SK-N-SH treated with all-trans-retinoic acid at 6 μM for 48 hours (cell line): ENCODE measurements around the gene FCGBP.

Experiments used
- ATAC-seq: fragments of 200-7000 bp; cut with Tn5 transposase; 3 replicates; pipeline ENCODE4 v1.9.1; 2020; ENCODE audit warnings: mild to moderate bottlenecking, moderate library complexity
- ARNTL ChIP-seq: fragments of 450-650 bp; formaldehyde crosslinking; IDR thresholded peaks from 2 replicates; pipeline ENCODE4 v1.5.0; 2020; ENCODE audit warnings: low read depth, mild to moderate bottlenecking, moderate library complexity, borderline replicate concordance
- BACH2 ChIP-seq: fragments of 250-450 bp; sonication (Bioruptor Pico); IDR thresholded peaks from 2 replicates; pipeline ENCODE4 v1.9.0; 2021; ENCODE audit warnings: mild to moderate bottlenecking, borderline replicate concordance
- CSDC2 ChIP-seq: fragments of 250-450 bp; sonication (Bioruptor Pico); IDR thresholded peaks from 2 replicates; pipeline ENCODE4 v1.5.0; 2020; ENCODE audit warnings: mild to moderate bottlenecking, moderate library complexity
- GLIS3 ChIP-seq: fragments of 250-450 bp; sonication (Bioruptor Pico); IDR thresholded peaks from 2 replicates; pipeline ENCODE4 v1.5.0; 2020; ENCODE audit warnings: mild to moderate bottlenecking, moderate library complexity
- ISL1 ChIP-seq: fragments of 250-450 bp; sonication (Bioruptor Pico); IDR thresholded peaks from 2 replicates; pipeline ENCODE4 v2.1.2; 2022; ENCODE audit warnings: mild to moderate bottlenecking, moderate library complexity
- OSR1 ChIP-seq: fragments of 250-450 bp; sonication (Bioruptor Pico); IDR thresholded peaks from 2 replicates; pipeline ENCODE4 v1.8.0; 2022; ENCODE audit warnings: moderate library complexity, mild to moderate bottlenecking, inconsistent platforms
- PPARA ChIP-seq: fragments of 250-450 bp; sonication (Bioruptor Pico); IDR thresholded peaks from 2 replicates; pipeline ENCODE4 v1.5.0; 2020; ENCODE audit warnings: mild to moderate bottlenecking, borderline replicate concordance
- RARB ChIP-seq: fragments of 250-450 bp; sonication (Bioruptor Pico); IDR thresholded peaks from 2 replicates; pipeline ENCODE4 v1.8.0; 2021; ENCODE audit warnings: mild to moderate bottlenecking, moderate library complexity
- TCF4 ChIP-seq: fragments of 250-450 bp; sonication (Bioruptor Pico); IDR thresholded peaks from 2 replicates; pipeline ENCODE4 v1.8.0; 2021; ENCODE audit warnings: mild to moderate bottlenecking, moderate library complexity, borderline replicate concordance
- TOX ChIP-seq: fragments of 250-450 bp; sonication (Bioruptor Pico); IDR thresholded peaks from 2 replicates; pipeline ENCODE4 v1.8.0; 2021; ENCODE audit warnings: mild to moderate bottlenecking, moderate library complexity, borderline replicate concordance
- ZC3H10 ChIP-seq: fragments of 250-450 bp; sonication (Bioruptor Pico); IDR thresholded peaks from 2 replicates; pipeline ENCODE4 v1.5.1; 2021; ENCODE audit warnings: mild to moderate bottlenecking, moderate library complexity
- ZFP3 ChIP-seq: fragments of 250-450 bp; sonication (Bioruptor Pico); IDR thresholded peaks from 2 replicates; pipeline ENCODE4 v1.5.0; 2020; ENCODE audit warnings: mild to moderate bottlenecking, moderate library complexity
- ZFP30 ChIP-seq: fragments of 450-650 bp; formaldehyde crosslinking; IDR thresholded peaks from 2 replicates; pipeline ENCODE4 v1.5.0; 2022; ENCODE audit warnings: mild to moderate bottlenecking, moderate library complexity
- ZNF565 ChIP-seq: fragments of 450-650 bp; formaldehyde crosslinking; conservative IDR thresholded peaks from 2 replicates; pipeline ENCODE4 v1.5.0; 2020; ENCODE audit warnings: low read depth, mild to moderate bottlenecking, moderate library complexity
- ZNF8 ChIP-seq: fragments of 450-650 bp; formaldehyde crosslinking; IDR thresholded peaks from 2 replicates; pipeline ENCODE4 v1.5.0; 2020; ENCODE audit warnings: mild to moderate bottlenecking, moderate library complexity
- TF ChIP-seq, protein P1 (sequence below): fragments of 250-450 bp; sonication (Bioruptor Pico); IDR thresholded peaks from 2 replicates; pipeline ENCODE4 v1.5.0; 2020; ENCODE audit warnings: mild to moderate bottlenecking, moderate library complexity
- TF ChIP-seq, protein P2 (sequence below): fragments of 250-450 bp; sonication (Bioruptor Pico); IDR thresholded peaks from 2 replicates; pipeline ENCODE4 v1.8.0; 2021; ENCODE audit warnings: low read depth, mild to moderate bottlenecking, moderate library complexity, borderline replicate concordance
- TF ChIP-seq, protein P3 (sequence below): fragments of 250-450 bp; sonication (Bioruptor Pico); IDR thresholded peaks from 2 replicates; pipeline ENCODE4 v1.8.0; 2020; ENCODE audit warnings: mild to moderate bottlenecking, moderate library complexity, borderline replicate concordance
- TF ChIP-seq, protein P4 (sequence below): fragments of 250-450 bp; sonication (Bioruptor Pico); IDR thresholded peaks from 2 replicates; pipeline ENCODE4 v1.5.1; 2020; ENCODE audit warnings: low read depth, mild to moderate bottlenecking, moderate library complexity
- TF ChIP-seq, protein P5 (sequence below): fragments of 250-450 bp; sonication (Bioruptor Pico); IDR thresholded peaks from 2 replicates; pipeline ENCODE4 v1.5.1; 2021; ENCODE audit warnings: mild to moderate bottlenecking, moderate library complexity

FCGBP gene

DNA sequence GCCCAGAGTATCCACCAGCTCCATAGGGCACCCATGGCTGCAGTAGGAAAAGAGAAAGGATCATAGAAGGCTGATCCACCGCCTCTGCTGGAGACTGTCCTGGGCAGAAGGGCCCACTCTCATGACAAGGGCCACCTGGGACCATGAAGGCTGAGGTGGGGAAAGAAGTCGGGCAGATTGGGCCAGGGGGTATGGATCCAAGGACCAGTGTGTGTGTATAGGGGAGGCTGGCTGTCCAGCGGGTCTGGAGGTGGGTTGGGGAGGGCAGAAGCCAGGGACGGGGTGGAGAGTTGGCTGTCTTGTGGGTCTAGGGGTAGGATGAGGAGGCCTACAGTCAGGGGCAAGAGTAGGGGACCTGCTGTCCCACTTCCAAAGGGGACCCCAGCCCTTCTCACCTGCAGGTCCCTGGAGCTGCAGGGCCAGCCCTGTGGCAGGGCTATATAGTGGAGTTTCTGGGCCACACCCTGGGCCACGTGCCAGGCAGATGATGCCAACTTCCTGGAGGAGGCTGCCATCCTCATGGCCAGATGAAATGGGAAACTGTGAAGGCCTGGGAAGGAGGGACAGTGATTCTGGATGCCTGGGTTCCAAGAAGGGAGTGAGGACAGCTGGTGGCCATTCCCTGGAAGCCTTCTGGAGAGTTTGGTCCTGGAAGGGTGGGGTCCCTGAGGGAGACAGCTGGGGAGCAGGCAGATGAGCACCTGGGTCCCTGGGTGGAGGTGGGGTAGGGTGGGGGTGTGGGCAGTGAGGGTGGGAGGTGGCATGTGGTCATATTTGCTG lies at the start of gene FCGBP:
Gene FCGBP (minus strand): TSS at position 51 of the 780 bp plus-strand sequence.
- TF ChIP-seq ZNF565 (no peak), ISL1 (CRISPR knock-in tag) (no peak), TOX (CRISPR knock-in tag) (no peak), BACH2 (CRISPR knock-in tag) (no peak), ZFP30 (CRISPR knock-in tag) (no peak), CSDC2 (CRISPR knock-in tag) (no peak), ARNTL (CRISPR knock-in tag) (no peak), ZFP3 (no peak), RARB (CRISPR knock-in tag) (no peak), OSR1 (no peak), PPARA (CRISPR knock-in tag) (no peak)
- TF ChIP-seq, protein P1, sequence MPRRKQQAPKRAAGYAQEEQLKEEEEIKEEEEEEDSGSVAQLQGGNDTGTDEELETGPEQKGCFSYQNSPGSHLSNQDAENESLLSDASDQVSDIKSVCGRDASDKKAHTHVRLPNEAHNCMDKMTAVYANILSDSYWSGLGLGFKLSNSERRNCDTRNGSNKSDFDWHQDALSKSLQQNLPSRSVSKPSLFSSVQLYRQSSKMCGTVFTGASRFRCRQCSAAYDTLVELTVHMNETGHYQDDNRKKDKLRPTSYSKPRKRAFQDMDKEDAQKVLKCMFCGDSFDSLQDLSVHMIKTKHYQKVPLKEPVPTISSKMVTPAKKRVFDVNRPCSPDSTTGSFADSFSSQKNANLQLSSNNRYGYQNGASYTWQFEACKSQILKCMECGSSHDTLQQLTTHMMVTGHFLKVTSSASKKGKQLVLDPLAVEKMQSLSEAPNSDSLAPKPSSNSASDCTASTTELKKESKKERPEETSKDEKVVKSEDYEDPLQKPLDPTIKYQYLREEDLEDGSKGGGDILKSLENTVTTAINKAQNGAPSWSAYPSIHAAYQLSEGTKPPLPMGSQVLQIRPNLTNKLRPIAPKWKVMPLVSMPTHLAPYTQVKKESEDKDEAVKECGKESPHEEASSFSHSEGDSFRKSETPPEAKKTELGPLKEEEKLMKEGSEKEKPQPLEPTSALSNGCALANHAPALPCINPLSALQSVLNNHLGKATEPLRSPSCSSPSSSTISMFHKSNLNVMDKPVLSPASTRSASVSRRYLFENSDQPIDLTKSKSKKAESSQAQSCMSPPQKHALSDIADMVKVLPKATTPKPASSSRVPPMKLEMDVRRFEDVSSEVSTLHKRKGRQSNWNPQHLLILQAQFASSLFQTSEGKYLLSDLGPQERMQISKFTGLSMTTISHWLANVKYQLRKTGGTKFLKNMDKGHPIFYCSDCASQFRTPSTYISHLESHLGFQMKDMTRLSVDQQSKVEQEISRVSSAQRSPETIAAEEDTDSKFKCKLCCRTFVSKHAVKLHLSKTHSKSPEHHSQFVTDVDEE (CRISPR knock-in tag): no peak
- TF ChIP-seq, protein P2, sequence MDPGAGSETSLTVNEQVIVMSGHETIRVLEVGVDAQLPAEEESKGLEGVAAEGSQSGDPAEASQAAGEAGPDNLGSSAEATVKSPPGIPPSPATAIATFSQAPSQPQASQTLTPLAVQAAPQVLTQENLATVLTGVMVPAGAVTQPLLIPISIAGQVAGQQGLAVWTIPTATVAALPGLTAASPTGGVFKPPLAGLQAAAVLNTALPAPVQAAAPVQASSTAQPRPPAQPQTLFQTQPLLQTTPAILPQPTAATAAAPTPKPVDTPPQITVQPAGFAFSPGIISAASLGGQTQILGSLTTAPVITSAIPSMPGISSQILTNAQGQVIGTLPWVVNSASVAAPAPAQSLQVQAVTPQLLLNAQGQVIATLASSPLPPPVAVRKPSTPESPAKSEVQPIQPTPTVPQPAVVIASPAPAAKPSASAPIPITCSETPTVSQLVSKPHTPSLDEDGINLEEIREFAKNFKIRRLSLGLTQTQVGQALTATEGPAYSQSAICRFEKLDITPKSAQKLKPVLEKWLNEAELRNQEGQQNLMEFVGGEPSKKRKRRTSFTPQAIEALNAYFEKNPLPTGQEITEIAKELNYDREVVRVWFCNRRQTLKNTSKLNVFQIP (CRISPR knock-in tag): no peak
- TF ChIP-seq, protein P3, sequence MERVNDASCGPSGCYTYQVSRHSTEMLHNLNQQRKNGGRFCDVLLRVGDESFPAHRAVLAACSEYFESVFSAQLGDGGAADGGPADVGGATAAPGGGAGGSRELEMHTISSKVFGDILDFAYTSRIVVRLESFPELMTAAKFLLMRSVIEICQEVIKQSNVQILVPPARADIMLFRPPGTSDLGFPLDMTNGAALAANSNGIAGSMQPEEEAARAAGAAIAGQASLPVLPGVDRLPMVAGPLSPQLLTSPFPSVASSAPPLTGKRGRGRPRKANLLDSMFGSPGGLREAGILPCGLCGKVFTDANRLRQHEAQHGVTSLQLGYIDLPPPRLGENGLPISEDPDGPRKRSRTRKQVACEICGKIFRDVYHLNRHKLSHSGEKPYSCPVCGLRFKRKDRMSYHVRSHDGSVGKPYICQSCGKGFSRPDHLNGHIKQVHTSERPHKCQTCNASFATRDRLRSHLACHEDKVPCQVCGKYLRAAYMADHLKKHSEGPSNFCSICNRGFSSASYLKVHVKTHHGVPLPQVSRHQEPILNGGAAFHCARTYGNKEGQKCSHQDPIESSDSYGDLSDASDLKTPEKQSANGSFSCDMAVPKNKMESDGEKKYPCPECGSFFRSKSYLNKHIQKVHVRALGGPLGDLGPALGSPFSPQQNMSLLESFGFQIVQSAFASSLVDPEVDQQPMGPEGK (CRISPR knock-in tag): no peak
- ATAC-seq: no peak

DNA sequence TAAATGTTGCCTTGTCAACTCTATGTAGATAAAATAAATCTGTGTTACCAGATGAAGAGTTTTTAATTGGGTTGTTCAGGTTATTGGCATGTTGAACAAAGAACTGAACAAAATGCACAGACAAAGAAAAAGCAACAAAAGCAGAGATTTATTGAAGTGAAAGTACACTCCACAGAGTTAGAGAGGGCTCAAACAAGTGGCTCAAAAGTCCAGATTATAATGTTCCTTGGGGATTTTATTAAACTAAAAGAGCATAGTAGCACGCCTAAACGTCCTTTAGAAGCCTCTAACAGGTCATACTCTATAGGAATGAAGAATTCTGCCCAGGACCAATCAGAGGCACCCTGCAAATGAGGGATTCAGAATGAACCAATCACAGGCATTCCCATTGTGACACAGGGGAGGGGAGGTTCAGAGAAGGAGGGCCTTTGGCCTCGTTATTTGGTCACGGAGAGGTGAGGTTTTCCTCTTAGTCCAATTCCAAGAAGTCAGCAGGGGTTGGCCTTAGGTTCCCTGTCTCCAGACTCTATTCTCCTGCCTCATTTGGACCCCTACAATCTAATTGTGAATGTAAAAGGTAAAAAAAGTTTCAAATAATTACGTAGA lies 49.4 kb upstream of the FCGBP start:
- ATAC-seq: no peak; the same call in 2 of the 3 replicates

More for the DNA sequence above, 49.4 kb upstream of the FCGBP start:
- TF ChIP-seq ZNF8 (CRISPR knock-in tag) (no peak), ZC3H10 (CRISPR knock-in tag) (no peak), ZFP3 (no peak), ZNF565 (no peak), ARNTL (CRISPR knock-in tag) (no peak), CSDC2 (CRISPR knock-in tag) (no peak), OSR1 (no peak), GLIS3 (no peak), TCF4 (CRISPR knock-in tag) (no peak), TOX (CRISPR knock-in tag) (no peak), PPARA (CRISPR knock-in tag) (no peak), ISL1 (CRISPR knock-in tag) (no peak)
- TF ChIP-seq, protein P2 (CRISPR knock-in tag): no peak
- TF ChIP-seq, protein P3 (CRISPR knock-in tag): no peak
- TF ChIP-seq, protein P1 (CRISPR knock-in tag): no peak
- TF ChIP-seq, protein P4, sequence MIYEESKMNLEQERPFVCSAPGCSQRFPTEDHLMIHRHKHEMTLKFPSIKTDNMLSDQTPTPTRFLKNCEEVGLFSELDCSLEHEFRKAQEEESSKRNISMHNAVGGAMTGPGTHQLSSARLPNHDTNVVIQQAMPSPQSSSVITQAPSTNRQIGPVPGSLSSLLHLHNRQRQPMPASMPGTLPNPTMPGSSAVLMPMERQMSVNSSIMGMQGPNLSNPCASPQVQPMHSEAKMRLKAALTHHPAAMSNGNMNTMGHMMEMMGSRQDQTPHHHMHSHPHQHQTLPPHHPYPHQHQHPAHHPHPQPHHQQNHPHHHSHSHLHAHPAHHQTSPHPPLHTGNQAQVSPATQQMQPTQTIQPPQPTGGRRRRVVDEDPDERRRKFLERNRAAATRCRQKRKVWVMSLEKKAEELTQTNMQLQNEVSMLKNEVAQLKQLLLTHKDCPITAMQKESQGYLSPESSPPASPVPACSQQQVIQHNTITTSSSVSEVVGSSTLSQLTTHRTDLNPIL (CRISPR knock-in tag): no peak
- TF ChIP-seq, protein P5, sequence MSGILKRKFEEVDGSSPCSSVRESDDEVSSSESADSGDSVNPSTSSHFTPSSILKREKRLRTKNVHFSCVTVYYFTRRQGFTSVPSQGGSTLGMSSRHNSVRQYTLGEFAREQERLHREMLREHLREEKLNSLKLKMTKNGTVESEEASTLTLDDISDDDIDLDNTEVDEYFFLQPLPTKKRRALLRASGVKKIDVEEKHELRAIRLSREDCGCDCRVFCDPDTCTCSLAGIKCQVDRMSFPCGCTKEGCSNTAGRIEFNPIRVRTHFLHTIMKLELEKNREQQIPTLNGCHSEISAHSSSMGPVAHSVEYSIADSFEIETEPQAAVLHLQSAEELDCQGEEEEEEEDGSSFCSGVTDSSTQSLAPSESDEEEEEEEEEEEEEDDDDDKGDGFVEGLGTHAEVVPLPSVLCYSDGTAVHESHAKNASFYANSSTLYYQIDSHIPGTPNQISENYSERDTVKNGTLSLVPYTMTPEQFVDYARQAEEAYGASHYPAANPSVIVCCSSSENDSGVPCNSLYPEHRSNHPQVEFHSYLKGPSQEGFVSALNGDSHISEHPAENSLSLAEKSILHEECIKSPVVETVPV (CRISPR knock-in tag): no peak
